ENCODE measurements around the gene NCOA3.
"Not testable (repeated sequence)": the region's sequence is repeated elsewhere in the genome, so short reads cannot be mapped to it uniquely, and the experiment has no call there.

DNA sequence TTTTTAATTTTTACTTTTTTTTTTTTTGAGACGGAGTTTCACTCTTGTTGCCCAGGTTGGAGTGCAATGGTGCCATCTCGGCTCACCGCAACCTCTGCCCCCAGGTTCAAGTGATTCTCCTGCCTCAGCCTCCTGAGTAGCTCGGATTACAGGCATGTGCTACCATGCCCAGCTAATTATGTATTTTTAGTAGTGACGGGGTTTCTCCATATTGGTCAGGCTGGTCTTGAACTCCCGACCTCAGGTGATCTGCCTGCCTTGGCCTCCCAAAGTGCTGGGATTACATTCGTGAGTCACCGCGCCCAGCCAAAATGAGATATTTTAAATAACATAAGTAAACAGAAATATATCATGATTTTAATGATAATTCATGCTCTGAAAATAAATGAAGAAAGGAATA is 1.6 kb upstream of the NCOA3 start:
- TF ChIP-seq, protein P1, sequence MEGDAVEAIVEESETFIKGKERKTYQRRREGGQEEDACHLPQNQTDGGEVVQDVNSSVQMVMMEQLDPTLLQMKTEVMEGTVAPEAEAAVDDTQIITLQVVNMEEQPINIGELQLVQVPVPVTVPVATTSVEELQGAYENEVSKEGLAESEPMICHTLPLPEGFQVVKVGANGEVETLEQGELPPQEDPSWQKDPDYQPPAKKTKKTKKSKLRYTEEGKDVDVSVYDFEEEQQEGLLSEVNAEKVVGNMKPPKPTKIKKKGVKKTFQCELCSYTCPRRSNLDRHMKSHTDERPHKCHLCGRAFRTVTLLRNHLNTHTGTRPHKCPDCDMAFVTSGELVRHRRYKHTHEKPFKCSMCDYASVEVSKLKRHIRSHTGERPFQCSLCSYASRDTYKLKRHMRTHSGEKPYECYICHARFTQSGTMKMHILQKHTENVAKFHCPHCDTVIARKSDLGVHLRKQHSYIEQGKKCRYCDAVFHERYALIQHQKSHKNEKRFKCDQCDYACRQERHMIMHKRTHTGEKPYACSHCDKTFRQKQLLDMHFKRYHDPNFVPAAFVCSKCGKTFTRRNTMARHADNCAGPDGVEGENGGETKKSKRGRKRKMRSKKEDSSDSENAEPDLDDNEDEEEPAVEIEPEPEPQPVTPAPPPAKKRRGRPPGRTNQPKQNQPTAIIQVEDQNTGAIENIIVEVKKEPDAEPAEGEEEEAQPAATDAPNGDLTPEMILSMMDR (IDR thresholded peaks at IDR 0.05; ENCODE audit: control extremely low read depth in 1 of 3, insufficient read depth in 1 of 3, low read depth in 1 of 3, low read length in 3 of 3) = not testable (repeated sequence)
- not testable (repeated sequence) for TF ChIP-seq POLR2A (IDR thresholded peaks at IDR 0.05; ENCODE audit: control extremely low read depth in 1 of 2, low read depth in 2 of 2, low read length in 2 of 2); ASH2L (IDR thresholded peaks at IDR 0.05; ENCODE audit: low read length); EP300 (IDR thresholded peaks at IDR 0.05; ENCODE audit: borderline replicate concordance in 1 of 2, low read depth in 2 of 2, low read length in 2 of 2); CHD2 (IDR thresholded peaks at IDR 0.05; ENCODE audit: low read length); EZH2 (IDR thresholded peaks at IDR 0.05; ENCODE audit: low read depth, low read length, severe bottlenecking); SIRT6 (IDR thresholded peaks at IDR 0.05; ENCODE audit: low read length); ZNF274 (IDR thresholded peaks at IDR 0.05; ENCODE audit: borderline replicate concordance, extremely low read depth, low read length); TAF1 (IDR thresholded peaks at IDR 0.05; ENCODE audit: low read depth, low read length); CEBPB (IDR thresholded peaks at IDR 0.05; ENCODE audit: low read depth, low read length); YY1 (IDR thresholded peaks at IDR 0.05; ENCODE audit: low read depth, low read length); POLR2AphosphoS5 (IDR thresholded peaks at IDR 0.05; ENCODE audit: low read depth, low read length); CREB1 (IDR thresholded peaks at IDR 0.05)
